HG03175 (cell line): Measurements from ENCODE around the gene APOBEC2.
A peak's percentile ranks its signal among the peaks of the same experiment; 100 is the strongest.
"Not testable (repeated sequence)": the region's sequence is repeated elsewhere in the genome, so short reads cannot be mapped to it uniquely, and the experiment has no call there.

Source experiments
- ATAC-seq: cut with Tn5 transposase; IDR thresholded peaks from one replicate; pipeline ENCODE4 v1.9.1; 2021; ENCODE audit warnings: mild to moderate bottlenecking, moderate library complexity; ENCODE audit not compliant: unreplicated experiment

Gene APOBEC2

GRCh38 chr6:41053041-41053440 lies at the start of gene APOBEC2:
APOBEC2 (plus strand) TSS chr6:41053202; CDS start chr6:41053348, 146 bp downstream.
- ATAC-seq: no peak

- not testable (repeated sequence) for ATAC-seq
Observed at GRCh38 chr6:41006217-41006616, 46.8 kb upstream of the APOBEC2 start.

DNA sequence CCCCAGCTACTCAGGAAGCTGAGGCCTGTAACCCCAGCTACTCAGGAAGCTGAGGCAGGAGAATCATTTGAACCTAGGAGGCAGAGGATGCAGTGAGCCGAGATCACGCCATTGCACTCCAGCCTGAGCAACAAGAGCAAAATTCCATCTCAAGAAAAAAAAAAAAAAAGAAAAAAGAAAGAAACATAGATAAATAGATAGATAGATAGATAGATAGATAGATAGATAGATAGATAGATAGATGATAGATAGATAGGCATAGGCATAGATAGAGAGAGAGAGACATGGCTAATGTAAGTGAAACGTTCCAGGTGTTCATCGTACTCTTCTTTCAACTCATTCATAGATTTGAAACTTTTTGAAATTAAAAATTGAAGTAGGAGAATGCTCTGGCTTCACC lies 46.0 kb upstream of the APOBEC2 start:
- ATAC-seq: not testable (repeated sequence)

DNA sequence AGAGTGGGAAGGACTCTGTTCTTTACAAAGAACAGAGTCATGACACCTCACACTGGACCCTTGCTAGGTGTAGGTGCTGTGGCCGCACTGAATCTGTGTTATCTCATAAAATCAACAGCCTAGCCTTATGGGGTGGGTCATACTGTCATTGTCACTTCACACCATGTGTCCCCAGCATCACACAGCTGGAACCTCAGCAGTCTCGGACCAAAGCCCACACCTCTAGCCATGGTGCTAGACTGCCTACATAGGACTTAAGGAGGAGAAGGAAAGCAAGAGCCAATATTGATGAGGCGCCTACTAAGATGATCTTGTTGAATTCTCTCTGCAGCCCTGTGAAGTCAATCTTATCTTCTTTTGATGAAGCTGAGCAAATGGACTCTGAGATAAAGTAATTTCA lies 45.0 kb upstream of the APOBEC2 start:
- no peak for ATAC-seq

GRCh38 chr6:41009669-41010068 lies 43.3 kb upstream of the APOBEC2 start:
- no peak for ATAC-seq

GRCh38 chr6:41011673-41012072 lies 41.3 kb upstream of the APOBEC2 start:
- ATAC-seq: no peak

DNA sequence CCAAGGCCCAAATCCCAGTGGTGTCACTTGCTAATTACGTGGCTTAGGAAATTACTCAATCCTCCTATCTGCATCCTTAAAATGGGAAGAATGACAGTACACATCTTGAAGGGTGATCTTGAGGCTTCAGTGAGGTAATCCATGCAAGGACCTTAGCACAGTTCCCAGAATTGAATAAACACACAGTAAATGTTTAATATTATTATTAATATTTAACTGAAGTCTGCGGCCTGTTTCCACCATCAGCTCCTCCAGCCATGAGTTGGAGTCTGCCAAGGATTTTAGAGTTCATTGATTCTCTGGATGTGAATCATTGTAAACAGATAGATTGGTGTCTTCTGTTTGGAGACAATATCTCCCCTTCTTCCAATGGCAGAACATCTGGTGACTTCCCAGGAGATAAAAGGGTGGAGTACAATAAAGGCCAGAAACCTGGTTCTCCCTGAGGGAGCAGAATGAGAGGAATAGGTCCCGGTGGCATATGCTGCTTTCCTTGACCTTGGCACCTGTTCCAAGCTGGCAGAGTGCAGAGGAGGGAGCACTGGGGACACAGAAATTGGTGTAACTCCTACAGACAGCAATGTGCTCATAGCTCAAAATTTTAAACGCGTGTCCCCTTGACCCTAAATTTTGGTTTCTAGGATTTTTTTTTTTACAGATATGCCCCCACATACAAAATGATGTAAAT lies 39.4 kb upstream of the APOBEC2 start:
- no peak for ATAC-seq

DNA sequence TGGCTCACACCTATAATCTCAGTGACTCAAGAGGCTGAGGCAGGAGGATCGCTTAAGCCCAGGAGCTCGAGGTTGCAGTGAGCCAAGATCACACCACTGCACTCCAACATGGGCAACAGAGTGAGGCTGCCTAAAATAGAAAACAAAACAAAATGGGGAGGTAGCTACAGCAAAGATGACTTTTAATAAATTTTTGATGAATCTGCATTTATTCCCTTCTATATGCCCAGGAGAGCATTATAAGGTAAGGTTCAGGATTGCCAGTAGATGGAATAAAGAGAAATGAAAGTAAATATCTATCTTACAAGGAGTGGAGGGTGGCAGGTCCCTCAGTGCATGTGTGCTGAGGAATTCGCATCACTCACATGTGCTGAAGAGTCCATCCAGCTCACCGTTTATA lies 38.2 kb upstream of the APOBEC2 start:
- ATAC-seq: no peak

- ATAC-seq: not testable (repeated sequence)
Observed at GRCh38 chr6:41015860-41016259, 37.1 kb upstream of the APOBEC2 start.

- no peak for ATAC-seq
Observed at GRCh38 chr6:41017663-41018062, 35.3 kb upstream of the APOBEC2 start.

DNA sequence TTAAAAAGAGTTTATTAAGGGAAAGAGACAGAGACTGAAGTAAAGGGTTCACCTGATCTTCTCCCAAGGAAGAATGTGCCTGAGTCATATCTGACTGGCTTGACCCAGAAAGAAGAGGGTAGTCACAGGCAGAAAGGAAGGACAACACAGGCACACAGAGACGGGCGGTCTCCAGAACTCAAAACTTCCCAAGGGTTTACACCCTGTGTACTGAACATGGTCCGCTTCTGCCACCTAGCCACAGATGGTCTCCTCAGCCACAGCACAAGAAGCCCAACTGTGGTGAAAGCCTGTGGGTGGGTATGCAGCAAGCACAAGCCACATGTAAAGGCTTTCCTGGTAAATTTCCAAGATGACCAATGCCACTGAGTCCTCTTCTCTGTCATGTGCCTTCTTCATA lies 31.2 kb upstream of the APOBEC2 start:
- ATAC-seq: no peak

DNA sequence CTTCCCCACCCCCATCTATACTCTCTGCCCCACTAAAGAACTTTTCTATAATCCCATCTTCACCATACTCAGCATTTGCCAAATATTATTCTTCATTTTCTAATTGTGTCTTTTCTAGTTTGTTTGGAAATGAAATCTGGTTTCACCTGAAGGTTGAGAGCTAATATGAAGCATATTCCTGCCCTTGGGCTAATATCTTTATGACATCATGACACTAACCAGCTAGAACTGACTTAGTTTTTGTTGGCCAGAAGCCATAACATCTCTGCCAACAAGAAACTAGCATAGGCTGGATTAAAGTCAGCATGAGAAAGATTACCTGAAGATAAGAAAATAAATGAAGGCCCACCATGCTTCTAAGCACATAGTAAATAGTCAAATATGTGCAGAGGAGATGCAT lies 30.7 kb upstream of the APOBEC2 start:
- ATAC-seq: no peak

- no peak for ATAC-seq
Observed at GRCh38 chr6:41023114-41023513, 29.9 kb upstream of the APOBEC2 start.

GRCh38 chr6:41025966-41026530 lies 27.0 kb upstream of the APOBEC2 start:
- ATAC-seq: no peak

- ATAC-seq: no peak
Observed at GRCh38 chr6:41027241-41027640, 25.8 kb upstream of the APOBEC2 start.

DNA sequence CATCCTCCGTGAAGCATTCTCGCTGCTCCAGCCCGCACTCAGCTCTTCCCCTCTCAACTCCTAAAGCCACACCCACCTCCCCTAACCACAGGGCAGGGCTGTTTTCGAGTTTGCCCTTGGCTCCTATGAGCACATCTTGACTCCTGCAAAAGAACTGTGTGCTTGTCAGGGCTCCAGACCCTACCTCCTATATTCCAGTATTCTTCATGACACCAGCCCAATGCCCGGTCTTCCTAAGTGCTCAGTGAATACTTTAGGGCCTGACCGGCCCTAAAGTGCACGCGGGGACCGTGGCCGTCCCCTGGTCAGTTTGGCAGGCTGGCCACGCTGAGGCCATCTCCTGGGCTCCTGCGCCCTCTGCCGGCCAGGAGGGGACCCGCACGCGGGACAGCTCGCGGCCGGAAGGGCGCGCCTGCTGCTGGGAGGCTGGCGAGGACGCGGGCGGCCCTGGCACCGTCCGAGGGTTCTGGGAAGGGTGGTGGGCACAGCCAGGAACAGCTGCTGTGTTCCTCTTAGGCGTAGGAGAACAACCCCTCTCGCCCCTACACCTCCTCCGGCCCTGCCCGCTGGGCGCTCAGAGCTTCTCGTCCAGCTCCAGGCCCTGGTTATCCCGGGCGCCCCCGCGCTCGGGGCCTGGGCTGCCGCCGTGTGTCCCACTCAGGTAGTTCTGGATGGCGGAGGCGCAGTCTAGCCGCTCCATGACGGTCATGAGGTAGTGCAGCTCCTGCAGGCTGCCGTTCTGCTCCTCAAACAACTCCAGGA lies 25.0 kb upstream of the APOBEC2 start:
- peak; percentile 89 for ATAC-seq

DNA sequence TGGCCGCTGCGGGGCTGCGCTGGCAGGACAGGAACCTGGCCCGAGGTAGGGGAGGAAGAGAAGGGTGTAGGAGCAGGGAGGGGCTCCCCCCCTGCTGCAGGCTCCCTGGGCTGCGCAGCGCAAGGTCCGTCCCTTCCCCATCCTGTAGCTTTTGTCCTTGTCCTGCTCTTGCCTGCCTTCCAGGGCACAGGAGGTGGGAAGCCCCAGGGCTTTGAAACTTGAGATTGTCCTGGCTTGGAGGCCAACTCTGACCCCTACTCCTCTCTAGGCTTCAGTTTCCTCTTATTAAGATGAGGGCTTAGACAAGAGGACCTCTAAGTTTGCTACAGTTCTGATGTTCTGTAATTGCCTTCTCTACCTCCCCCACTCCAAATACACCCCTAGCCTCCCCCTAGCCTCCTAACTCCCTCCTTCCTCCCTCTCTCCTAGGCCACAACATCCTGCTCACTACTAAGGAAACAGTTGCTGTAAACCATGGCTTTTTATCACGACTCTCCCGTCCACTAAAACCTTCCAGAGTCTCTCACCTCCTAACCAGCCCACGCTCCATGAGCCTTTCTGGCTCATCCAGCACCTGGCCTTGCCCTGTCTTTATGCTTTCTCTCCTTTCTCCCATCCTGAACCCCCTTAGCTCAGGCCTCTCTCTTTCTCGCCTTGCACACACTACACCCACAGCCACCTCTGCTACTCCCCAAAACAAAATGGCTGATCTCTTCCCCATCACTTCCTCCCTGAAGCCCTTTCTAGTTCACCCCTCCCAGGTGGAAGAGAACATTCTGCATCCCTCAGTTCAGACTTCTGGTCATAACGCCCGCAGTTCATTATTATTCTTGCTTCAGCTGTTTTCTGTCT lies 24.2 kb upstream of the APOBEC2 start:
- ATAC-seq: peak; percentile 25

GRCh38 chr6:41032830-41033229 lies 20.2 kb upstream of the APOBEC2 start:
- no peak for ATAC-seq

DNA sequence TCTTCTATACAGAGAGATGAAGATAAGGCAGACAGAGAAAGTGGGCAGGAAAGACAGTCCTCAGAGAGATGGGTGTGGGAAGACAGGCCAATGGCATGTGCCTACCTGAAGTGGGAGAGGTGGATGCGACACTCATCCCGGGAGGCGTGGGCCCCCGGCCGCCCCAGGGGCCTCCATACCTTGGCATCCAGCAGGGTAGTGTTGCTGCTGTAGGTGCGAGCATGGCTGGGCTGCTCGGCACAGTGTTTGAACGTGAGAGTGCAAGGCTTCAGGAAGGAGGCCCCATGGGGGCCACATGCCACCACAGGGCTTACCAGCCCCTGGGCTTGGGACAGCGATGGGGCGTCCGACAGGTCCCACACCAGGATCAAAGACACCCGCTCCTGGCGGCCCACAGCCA lies 19.2 kb upstream of the APOBEC2 start:
- ATAC-seq: no peak

GRCh38 chr6:41036186-41036585 lies 16.8 kb upstream of the APOBEC2 start:
- ATAC-seq: no peak

GRCh38 chr6:41036601-41037000 lies 16.4 kb upstream of the APOBEC2 start:
- ATAC-seq: no peak
